Rectal smooth muscle tissue (tissue), 1 donor: ENCODE measurements around the gene AMELX.

Source experiments
- H3K27ac ChIP-seq: one replicate; pipeline ENCODE4 v1.7.0; 2013; ENCODE audit warnings: low read depth, low read length, inconsistent platforms
- H3K27me3 ChIP-seq: one replicate; pipeline ENCODE4 v1.7.0; 2013; ENCODE audit warnings: low read length; ENCODE audit not compliant: control insufficient read depth, insufficient read depth
- H3K36me3 ChIP-seq: one replicate; pipeline ENCODE4 v1.7.0; 2013; ENCODE audit warnings: low read length; ENCODE audit not compliant: control insufficient read depth, insufficient read depth
- H3K4me1 ChIP-seq: one replicate; pipeline ENCODE4 v1.7.0; 2013; ENCODE audit warnings: low read length; ENCODE audit not compliant: control insufficient read depth, insufficient read depth
- H3K4me3 ChIP-seq: one replicate; pipeline ENCODE4 v1.7.0; 2013; ENCODE audit warnings: low read length
- H3K9ac ChIP-seq: one replicate; pipeline ENCODE4 v1.7.0; 2013; ENCODE audit warnings: low read length

AMELX gene

DNA sequence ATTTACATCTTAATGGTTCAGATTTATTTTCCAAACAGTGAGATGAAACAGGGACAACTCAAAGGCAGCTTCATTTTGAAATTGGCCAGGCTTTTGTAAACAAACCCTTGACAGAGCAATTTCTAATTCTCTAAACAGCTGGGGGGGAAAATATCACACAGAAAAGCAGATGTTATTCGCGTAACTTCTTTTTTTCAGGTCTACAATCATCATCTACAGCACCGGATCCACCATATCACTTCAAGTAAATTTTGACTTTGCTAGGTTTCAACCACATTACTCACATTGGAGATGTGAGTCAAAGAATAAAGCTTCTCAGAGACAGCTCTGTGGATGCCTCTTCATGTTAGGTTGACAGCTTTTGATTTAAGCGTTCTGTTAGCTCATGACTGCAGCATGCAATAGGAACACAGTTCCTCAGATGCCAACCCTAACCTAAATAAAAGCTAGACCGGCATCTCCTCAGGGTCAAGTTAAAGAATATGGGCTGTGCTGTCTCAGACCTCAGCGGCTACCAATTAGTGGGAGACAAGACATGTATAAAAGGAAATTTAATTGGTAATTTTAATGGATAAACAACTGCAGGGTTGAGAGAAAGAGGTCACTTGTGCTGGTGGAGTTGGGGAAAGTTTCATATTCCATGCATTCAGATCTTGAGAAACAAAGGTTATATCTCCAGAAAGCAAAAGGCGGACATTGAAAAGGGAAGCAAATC, 26.8 kb downstream of the AMELX start:
- Histone ChIP-seq H3K4me1 (no peaks in the 10 kb centered on the region), H3K9ac (no peak overlapping the region), H3K27me3 (no peaks in the 10 kb centered on the region)

DNA sequence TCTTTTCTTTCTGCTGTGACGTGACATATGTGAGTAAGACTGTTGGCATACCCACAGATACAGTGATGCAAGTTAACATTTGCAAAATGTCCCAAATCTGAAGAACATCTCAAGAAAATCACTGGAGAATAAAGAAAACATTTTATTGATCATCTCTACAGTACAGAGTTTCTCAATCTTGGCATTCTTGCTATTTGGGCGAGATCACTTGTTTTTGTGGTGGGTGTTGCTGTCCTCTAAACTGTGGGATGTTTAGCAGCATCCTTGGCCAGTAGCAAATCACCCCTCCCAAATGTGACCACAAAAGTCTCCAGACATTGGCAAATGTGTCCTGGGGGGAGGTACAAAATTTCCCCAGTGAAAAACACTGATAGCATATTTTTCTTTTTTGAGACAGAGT, 28.8 kb downstream of the AMELX start:
- no peak overlapping the region for H3K27ac ChIP-seq
- H3K27me3 ChIP-seq = no peaks in the 10 kb centered on the region
- no peak overlapping the region for H3K9ac ChIP-seq
- no peak overlapping the region for H3K4me3 ChIP-seq
- no peaks in the 10 kb centered on the region for H3K4me1 ChIP-seq
- H3K36me3 ChIP-seq = no peaks in the 10 kb centered on the region

More for the DNA sequence above, 26.8 kb downstream of the AMELX start:
- Histone ChIP-seq H3K27ac (no peak overlapping the region), H3K4me3 (no peak overlapping the region), H3K36me3 (no peaks in the 10 kb centered on the region)

DNA sequence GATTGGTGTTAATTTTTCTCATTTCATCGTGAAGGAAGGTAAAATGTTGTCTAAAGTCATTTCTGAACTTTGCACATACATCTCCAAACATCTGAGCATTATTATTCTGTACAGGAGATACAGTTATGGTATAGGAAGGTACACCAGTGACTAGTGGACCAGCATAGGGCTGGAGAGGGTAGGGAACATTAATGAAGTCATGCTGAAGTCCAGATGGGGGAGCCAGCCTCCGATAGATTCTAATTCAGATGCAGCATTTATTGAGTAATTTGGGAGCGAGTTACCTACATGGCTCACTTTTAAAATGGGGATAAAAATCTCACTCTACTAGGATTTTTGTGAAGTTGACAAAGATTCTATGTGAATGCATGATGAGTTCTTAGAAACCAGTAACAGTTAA, 34.9 kb downstream of the AMELX start:
- H3K4me1 ChIP-seq = no peaks in the 10 kb centered on the region
- H3K27me3 ChIP-seq = no peaks in the 10 kb centered on the region
- H3K27ac ChIP-seq = no peak overlapping the region
- no peak overlapping the region for H3K4me3 ChIP-seq
- no peak overlapping the region for H3K9ac ChIP-seq
- H3K36me3 ChIP-seq = no peaks in the 10 kb centered on the region

DNA sequence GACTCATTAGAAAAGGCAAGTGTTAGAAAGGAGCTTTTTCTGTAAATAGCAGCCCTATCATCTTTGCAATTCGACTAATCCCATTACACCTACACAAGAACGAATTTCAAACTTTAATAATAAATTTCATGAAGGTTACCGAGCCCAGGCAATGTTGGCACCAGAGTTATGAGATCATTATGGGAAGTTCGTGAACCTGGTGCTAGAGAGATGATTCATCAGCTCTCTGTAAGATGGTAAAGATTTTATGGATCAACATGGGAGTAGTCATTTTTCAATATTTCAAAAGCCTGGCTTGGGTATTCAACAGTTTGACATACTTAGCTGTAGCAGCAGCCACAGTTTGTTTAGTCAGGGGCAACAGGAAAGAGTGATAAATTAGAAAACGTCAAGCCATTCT, 35.8 kb downstream of the AMELX start:
- Histone ChIP-seq H3K4me3 (no peak overlapping the region), H3K9ac (no peak overlapping the region), H3K27me3 (no peaks in the 10 kb centered on the region), H3K27ac (no peak overlapping the region), H3K36me3 (no peaks in the 10 kb centered on the region), H3K4me1 (no peaks in the 10 kb centered on the region)

DNA sequence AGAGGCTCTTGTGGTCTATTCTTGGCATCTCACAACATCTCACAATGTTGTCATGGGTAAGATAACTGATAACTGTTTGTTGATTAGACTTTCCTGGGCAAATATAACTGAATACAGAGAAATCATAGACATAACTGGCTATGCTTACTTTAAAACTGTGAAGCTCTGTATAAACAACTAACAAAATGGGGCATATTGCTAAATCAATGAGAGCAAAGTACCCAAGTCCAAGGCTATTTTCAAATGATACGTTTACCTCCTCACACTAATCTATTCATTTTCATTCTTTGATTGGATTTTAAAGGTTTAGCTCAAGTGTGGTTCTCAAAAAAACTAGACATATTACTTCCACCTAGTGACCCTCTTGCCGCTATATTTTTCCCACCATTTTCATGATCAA, 38.6 kb downstream of the AMELX start:
- Histone ChIP-seq H3K27me3 (no peaks in the 10 kb centered on the region), H3K9ac (no peak overlapping the region), H3K4me1 (no peaks in the 10 kb centered on the region), H3K27ac (no peak overlapping the region), H3K4me3 (no peak overlapping the region), H3K36me3 (no peaks in the 10 kb centered on the region)

DNA sequence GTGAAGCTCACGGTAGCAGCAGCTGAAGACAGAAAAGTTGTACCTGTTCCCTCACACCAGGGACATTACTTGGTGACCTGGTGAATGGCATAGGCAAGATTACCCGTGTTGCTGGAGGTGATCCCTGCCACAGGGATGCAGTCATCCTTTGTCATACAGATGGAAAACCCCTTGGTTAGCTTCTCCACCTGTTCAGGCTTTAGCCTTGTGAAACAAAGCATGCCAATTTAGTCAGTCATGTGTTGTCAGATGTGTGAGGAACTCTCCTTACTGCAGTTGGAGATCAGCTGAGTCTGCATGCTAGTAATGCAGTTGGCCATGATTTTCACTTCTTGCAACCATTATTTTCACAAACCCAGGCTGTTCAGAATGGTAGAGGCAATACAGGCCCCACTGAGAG, 41.0 kb downstream of the AMELX start:
- Histone ChIP-seq H3K27me3 (no peaks in the 10 kb centered on the region), H3K4me1 (no peaks in the 10 kb centered on the region), H3K9ac (no peak overlapping the region), H3K4me3 (no peak overlapping the region), H3K36me3 (no peaks in the 10 kb centered on the region), H3K27ac (no peak overlapping the region)

DNA sequence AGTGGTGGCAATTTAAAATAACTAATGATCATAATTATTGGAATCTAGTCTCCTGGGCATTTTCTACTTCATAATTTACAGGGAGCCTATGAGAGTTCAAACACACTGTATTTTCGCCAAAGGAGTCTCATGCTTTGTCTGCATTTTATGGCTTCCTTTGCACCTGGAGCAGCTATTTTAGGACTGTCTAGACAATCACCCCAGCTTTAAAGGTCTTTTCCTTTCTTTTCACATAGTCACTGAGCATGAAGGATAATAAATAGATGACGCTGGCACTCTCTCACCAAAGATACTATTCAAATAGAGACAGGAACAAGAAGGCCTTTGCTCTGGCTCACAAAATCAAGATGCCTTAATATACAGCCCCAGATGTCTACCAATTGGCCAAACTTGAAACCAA, 43.0 kb downstream of the AMELX start:
- Histone ChIP-seq H3K36me3 (no peaks in the 10 kb centered on the region), H3K4me1 (no peaks in the 10 kb centered on the region), H3K9ac (no peak overlapping the region), H3K27me3 (no peaks in the 10 kb centered on the region), H3K4me3 (no peak overlapping the region), H3K27ac (no peak overlapping the region)

DNA sequence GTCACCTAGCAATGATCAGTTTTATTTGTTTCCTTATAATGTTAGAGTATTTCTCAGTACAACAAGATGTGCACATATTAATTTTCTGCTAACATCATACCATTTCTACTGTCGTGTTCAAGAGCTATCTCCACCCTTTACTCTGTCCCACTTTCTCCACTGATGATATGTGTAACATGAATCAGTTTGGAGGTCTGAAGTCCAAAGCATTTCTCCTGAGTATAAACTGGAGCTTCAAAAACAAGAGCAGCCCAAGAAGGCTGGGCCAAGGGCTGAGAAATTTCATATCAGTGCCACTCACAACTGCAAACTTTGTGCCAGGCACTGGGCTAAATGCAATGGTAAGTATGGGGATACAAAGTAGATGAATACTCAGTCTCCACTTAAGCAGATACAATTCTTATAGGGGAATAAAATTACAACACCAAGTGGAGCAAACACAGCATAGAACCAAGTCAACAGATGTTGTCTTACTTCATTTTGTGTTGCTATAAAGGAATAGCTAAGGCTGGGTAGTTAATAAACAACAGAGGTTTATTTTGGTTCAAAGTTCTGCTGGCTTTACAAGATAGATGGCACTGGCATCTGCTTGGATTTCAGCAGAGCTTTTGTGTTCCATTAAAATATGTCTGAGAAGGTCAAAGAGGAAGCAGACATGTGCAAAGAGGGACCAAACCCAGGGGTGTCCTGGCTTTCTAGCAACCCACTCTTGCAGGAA, 44.2 kb downstream of the AMELX start:
- H3K27me3 ChIP-seq = no peaks in the 10 kb centered on the region
- H3K4me1 ChIP-seq = no peaks in the 10 kb centered on the region
- H3K4me3 ChIP-seq = no peak overlapping the region
- H3K36me3 ChIP-seq = no peaks in the 10 kb centered on the region
- H3K9ac ChIP-seq = no peak overlapping the region
- no peak overlapping the region for H3K27ac ChIP-seq

DNA sequence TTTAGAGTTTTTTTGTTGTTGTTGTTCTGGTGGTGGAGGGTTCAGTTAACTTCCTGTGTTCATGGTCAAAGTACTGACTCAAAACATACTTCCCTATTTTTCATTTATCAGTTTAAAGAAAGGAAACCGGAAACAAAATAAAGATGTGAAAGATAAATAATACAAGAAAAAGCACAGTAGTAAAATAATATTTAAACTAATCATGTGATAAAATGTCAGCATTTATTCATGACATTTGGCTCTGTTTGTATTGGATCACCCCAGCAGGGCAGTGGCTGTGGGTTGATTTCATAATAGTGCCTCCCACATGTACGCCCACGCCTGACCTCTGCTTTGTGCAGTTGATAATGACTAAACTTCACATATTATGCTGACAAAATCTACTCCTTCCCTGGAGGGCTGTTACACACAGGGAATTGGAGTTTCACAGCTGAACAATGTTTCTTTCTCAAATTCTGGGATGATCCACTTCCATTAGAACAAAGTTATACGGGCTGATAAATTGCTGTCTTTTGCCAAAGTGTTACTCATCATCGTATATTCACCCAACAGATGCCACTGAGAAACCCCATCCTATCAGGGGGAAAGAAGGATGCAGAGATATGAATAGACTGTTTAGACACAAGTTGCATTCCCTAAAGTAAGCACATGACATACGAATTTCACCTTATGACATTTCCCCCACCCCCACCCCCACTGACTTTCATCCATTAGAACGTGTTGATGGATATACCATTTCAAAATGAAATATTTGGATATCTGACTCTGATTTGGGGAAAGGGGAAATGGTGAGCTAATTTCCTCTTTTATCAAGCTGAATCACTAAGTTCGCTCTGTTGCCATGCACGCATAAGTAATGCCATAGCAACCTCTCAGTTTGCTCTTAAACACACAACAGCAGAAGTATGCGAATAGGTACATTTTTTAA, 48.3 kb downstream of the AMELX start:
- no peak overlapping the region for H3K27ac ChIP-seq
- no peak overlapping the region for H3K4me3 ChIP-seq
- H3K4me1 ChIP-seq = no peaks in the 10 kb centered on the region
- no peaks in the 10 kb centered on the region for H3K36me3 ChIP-seq
- H3K9ac ChIP-seq = no peak overlapping the region
- no peaks in the 10 kb centered on the region for H3K27me3 ChIP-seq

DNA sequence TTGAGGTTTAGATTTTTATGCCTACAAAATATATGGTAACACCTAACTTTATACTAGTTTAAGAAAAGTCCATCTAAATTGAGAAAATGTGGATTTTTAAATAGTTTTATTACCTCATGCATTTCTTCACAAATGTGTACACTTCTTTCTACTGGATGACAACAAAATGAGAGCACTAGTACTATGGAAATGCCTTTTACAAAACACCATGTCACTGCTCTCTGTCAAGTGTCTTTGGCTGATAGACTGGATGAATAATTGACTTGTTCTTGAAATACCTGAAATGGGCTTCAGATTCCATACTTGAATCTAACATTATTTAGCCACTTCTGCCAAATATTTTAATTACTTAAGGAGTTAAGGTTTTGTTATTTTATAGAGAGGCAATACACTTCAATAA, 49.5 kb downstream of the AMELX start:
- Histone ChIP-seq H3K4me1 (no peaks in the 10 kb centered on the region), H3K36me3 (no peaks in the 10 kb centered on the region), H3K9ac (no peak overlapping the region), H3K27me3 (no peaks in the 10 kb centered on the region), H3K27ac (no peak overlapping the region), H3K4me3 (no peak overlapping the region)

DNA sequence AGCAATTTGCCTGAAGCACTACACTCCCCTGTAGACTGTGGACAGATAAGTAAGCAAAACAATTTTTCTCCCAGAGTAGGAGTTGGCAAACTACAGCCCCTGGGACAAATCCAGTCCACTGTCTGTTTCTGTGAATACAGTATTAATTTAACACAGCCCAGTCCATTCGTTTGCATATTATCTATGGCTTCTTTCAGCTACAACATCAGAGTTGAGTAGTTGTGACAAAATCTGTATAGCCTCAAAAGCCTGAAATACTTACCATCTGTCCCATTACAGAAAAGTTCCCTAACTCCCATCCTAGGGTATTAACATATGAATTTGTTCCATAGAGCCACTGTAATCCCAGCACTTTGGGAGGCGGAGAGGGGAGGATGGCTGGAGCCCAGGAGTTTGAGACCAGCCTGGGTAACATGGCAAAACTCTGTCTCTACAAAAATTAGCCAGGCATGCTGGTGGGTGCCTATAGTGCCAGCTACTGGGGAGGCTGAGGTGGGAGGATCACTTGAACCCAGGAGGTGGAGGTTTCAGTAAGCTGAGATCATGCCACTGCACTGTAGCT, 53.0 kb downstream of the AMELX start:
- Histone ChIP-seq H3K9ac (no peak overlapping the region), H3K4me1 (no peaks in the 10 kb centered on the region), H3K27ac (no peak overlapping the region), H3K4me3 (no peak overlapping the region), H3K27me3 (no peaks in the 10 kb centered on the region), H3K36me3 (no peaks in the 10 kb centered on the region)

DNA sequence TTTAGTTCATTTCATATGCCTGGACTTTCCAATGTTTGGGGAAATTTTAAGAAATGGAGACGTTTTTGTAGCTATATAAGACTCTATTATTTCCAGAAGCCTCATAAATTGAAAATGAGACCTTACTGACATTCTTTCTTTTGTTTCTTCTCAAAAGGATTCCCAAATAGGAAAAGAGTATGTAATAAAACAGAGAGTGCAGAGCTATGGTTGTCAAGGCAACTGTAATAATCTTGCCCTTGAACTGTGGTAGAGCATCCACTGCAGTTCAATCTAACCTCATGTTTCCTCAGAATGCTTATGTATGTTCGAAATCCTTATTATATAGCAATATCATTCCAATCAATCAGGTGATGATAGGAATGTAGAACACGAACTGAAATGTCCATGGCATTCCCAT, 54.1 kb downstream of the AMELX start:
- Histone ChIP-seq H3K27ac (no peak overlapping the region), H3K4me3 (no peak overlapping the region), H3K4me1 (no peaks in the 10 kb centered on the region), H3K36me3 (no peaks in the 10 kb centered on the region), H3K9ac (no peak overlapping the region), H3K27me3 (no peaks in the 10 kb centered on the region)
